Muscle layer of duodenum (tissue), 2 donors: ENCODE data around the gene CYB5RL.

Experiments
- H3K27ac ChIP-seq: one replicate; pipeline ENCODE4 v1.7.0; 2013; ENCODE audit warnings: mild to moderate bottlenecking, low read length
- H3K27me3 ChIP-seq: one replicate; pipeline ENCODE4 v1.7.0; 2013; ENCODE audit warnings: low read depth, mild to moderate bottlenecking, control low read depth, low read length
- H3K36me3 ChIP-seq, 2 donors: one replicate each; pipeline ENCODE4 v1.7.0; 2013; ENCODE audit warnings: low read length in 2 of 2, control low read depth in 1 of 2, mild to moderate bottlenecking in 1 of 2; ENCODE audit not compliant: insufficient read depth in 2 of 2, control insufficient read depth in 1 of 2
- H3K4me1 ChIP-seq, 2 donors: one replicate each; pipeline ENCODE4 v1.7.0; 2013; ENCODE audit warnings: low read length in 2 of 2, mild to moderate bottlenecking in 2 of 2, control low read depth in 1 of 2, moderate library complexity in 1 of 2; ENCODE audit not compliant: insufficient read depth in 2 of 2, control insufficient read depth in 1 of 2
- H3K4me3 ChIP-seq, 2 donors: one replicate each; pipeline ENCODE4 v1.7.0; 2013; ENCODE audit warnings: low read length in 2 of 2, low read depth in 1 of 2, mild to moderate bottlenecking in 1 of 2
- H3K9me3 ChIP-seq, 2 donors: one replicate each; pipeline ENCODE4 v1.7.0; 2013; ENCODE audit warnings: low read length in 2 of 2, control low read depth in 1 of 2, mild to moderate bottlenecking in 1 of 2; ENCODE audit not compliant: control insufficient read depth in 1 of 2
- donor health status: healthy.

The CYB5RL gene

DNA sequence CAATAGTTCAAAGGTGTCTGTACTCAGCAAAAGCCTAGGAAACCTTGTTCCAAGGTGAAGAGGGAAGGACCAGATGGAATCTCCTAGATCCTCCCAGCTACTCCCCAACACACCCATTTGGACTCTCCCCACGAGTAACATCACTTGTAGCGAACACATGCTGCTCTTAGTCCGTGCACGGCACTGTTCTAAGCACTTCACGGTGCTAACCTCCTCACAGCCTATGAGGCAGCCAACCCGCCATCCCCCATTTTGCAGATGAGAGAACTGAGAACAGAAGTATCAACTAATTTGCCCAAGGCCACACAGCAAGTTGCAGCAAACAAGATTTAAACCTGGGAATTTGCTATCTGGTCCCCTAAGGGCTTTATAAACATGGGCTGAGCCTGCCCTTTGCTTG lies 24.4 kb upstream of the CYB5RL start:
- H3K27me3 ChIP-seq, result no peaks in the 10 kb centered on the region
- H3K4me1 ChIP-seq, result peaks cover 0 to 20% of the 10 kb centered on the region in 2 donors
- H3K36me3 ChIP-seq, result peaks cover 0 to 3% of the 10 kb centered on the region in 2 donors
- H3K4me3 ChIP-seq, result no peak overlapping the region
- no peaks in the 10 kb centered on the region for H3K9me3 ChIP-seq
- no peak overlapping the region for H3K27ac ChIP-seq

DNA sequence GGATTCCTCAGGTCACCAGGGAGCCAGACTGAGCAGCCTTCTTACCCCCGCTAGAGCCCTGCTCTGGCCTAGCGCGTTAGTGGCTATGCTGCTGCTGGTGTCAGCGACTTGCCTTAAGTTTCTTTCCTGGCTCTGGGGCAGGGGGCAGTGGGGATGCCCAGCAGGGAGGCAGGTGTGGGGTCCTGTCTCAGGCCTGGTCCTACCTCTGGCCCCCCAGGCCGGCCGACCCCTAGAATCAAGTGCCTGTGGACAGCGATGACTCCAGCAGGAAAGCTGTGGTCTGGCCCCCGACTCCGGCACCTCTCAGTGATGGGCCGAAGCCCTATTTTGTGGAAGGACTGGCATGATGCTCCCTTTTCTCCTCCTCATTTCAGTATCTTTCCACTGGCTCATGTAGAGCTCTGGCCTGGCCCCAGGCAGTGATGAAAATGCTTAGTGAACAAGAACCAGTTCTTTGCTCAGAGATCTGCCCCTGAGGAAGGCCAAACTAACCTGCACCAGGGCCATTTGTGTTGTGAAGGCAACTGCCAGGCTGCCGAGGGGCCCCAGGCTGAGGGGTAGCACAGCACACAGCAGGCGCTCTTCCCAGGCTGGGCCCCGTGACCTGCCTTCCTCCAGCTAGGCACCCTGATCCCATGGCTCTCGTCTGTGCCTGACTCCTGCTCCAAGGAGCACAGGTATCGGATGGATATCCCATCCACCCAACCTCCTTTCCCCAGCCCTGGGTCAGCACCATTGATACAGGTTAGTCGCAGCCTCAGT lies 23.8 kb upstream of the CYB5RL start:
- H3K36me3 ChIP-seq, result peaks cover under 1 to 3% of the 10 kb centered on the region in 2 donors
- H3K9me3 ChIP-seq, result no peaks in the 10 kb centered on the region
- peaks cover 0 to 20% of the 10 kb centered on the region in 2 donors for H3K4me1 ChIP-seq
- no peak overlapping the region for H3K27ac ChIP-seq
- no peak overlapping the region for H3K4me3 ChIP-seq
- H3K27me3 ChIP-seq, result no peaks in the 10 kb centered on the region

DNA sequence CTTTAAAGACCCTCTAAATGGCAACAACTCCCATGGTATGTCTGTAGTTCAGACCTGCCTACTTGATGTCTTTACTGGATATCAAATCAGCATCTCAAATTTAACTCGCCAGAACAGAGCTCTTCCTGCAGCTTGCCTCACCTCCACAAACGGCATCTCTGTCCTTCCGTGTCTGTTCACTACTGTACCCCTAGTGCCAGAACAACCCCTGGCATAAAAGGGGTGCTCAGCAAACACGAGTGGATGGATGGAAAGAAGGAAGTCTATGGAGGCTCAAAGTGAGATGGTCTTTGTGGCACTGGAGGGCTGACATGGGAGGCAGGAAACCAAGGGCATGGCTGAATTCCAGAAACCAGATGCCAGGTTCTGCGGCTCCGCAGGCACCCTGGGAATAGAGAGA lies 22.9 kb upstream of the CYB5RL start:
- H3K36me3 ChIP-seq, result peaks cover 4 to 10% of the 10 kb centered on the region in 2 donors
- H3K9me3 ChIP-seq, result no peaks in the 10 kb centered on the region
- H3K27ac ChIP-seq, result no peak overlapping the region
- peaks cover 0 to 22% of the 10 kb centered on the region in 2 donors for H3K4me1 ChIP-seq
- H3K27me3 ChIP-seq, result no peaks in the 10 kb centered on the region
- H3K4me3 ChIP-seq, result no peak overlapping the region

DNA sequence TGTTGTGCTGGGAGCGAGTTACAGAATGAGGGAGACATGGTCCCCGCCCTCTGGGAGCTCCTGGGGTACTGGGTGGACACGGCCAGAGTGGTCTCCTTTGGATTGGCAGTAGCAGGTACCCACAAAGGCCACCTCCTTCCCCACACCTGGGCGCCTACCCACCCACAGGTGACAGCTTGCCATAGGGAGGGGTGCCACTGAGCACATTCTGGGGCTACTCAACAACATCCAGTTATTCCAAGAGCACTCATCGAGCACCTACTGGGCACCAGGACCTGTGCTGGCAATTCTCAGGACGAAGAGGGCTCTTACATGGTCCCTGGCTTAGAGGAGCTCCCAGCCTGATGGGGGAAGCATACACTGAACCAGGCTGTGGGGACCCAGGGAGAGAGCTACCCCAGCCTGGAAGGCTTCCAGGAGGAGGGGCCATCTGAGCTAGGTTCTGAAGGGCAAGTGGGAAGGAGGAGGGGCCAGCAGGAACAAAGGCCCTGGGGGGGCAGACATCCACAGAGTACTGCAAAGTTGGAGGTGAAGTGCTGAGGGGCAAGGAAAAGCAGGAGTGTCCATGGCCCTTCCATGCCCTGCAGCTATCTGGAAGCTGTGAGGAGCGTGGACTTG lies 22.1 kb upstream of the CYB5RL start:
- Histone ChIP-seq H3K27ac (no peak overlapping the region), H3K4me3 (no peak overlapping the region), H3K36me3 (peaks cover 10 to 17% of the 10 kb centered on the region in 2 donors), H3K9me3 (no peaks in the 10 kb centered on the region), H3K27me3 (no peaks in the 10 kb centered on the region), H3K4me1 (peaks cover 0 to 22% of the 10 kb centered on the region in 2 donors)

DNA sequence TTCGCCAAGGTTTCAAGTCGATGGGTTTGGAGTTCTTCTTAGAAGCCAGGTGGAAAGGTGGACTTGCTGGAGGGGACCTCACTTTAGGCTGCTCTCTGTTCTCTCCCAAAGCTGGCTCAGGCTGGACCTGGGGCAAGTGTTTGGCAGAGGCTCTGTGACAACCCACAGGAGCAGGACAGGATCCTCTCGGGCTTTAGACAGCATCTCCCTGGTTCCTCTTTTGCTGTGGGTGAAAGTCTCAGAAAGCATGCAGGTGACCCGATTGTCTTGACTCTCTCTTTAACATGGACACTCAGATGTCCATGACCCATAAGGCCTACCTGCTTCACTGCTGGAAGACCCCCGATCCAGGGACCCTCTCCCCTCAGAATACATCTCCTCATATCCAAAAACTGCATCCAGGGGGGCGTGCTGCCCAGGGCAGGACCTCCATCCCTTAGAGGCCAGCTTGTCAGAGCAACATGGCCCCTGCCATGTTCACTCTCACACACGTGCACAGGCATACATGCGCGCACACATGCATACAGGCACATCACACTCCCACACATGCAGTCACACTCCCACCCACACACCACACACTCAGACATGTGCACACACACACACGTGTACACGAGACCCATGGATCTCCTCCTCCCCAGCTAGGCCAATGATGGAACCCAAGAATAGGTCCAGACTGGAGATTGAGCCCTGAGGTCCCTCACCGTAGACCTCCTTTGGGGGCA lies 21.4 kb upstream of the CYB5RL start:
- H3K36me3 ChIP-seq, result peaks cover 16 to 24% of the 10 kb centered on the region in 2 donors
- no peaks in the 10 kb centered on the region for H3K27me3 ChIP-seq
- H3K4me1 ChIP-seq, result peaks cover 0 to 22% of the 10 kb centered on the region in 2 donors
- no peaks in the 10 kb centered on the region for H3K9me3 ChIP-seq
- H3K27ac ChIP-seq, result peak overlapping the region; percentile 54
- no peak overlapping the region for H3K4me3 ChIP-seq

DNA sequence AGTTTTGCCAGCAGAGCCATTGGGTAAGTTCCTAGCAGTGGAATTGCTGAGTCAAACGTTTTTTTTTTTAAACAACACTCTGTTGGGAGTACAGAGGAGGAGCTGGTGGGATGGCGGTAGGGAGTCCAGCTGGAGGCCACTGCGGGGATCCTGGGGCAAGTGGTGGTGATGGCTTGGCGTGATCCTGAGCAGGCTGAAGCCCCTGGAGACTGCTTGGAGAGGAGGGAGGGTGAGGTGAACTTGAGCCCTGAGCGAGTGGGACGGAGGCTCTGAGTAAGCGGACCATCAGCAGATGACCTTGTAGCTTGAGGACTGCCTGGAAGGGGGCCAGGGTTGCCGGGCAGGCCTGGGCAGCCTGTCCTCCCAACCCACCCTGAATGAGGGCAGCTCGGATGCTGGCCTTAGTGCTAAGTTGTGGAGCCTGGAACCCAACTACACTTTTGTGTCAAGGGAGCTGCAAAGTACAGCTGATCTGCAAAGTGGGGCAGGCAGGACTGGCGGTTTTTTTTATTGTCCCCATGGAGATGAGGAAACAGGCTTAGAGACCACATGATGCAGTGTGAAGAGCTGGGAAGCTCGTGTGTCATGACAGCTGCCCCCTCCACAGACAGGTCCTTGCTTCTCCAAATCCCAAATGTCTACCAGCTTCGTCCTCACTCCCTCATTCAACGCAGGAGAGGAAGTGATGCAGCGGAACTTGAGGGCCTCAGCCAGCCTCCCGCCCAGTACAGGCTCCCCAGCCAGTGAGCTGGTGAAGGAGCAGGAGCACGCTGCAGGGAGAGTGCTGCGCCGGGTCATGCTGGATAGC lies 20.4 kb upstream of the CYB5RL start:
- H3K4me1 ChIP-seq, result peaks cover 0 to 22% of the 10 kb centered on the region in 2 donors
- no peak overlapping the region for H3K4me3 ChIP-seq
- no peaks in the 10 kb centered on the region for H3K27me3 ChIP-seq
- no peaks in the 10 kb centered on the region for H3K9me3 ChIP-seq
- peaks cover 27 to 34% of the 10 kb centered on the region in 2 donors for H3K36me3 ChIP-seq
- peak overlapping the region; percentile 18 for H3K27ac ChIP-seq

DNA sequence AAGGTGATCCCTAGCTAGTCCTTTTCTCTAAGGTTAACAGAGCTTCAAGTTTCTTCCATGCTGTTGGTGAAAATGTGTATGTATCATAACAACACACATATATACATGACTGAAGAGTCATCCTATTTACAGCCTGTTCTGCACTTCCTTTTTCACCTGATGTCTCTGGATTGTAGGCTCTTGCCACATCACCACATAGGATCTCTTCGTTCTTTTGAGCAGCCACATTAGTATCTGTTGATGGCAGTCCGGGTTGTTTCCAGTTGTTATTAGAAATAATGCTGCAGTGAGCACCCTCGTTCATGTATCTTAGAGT lies 19.8 kb upstream of the CYB5RL start:
- H3K27me3 ChIP-seq, result no peaks in the 10 kb centered on the region
- H3K4me3 ChIP-seq, result no peak overlapping the region
- peaks cover 0 to 22% of the 10 kb centered on the region in 2 donors for H3K4me1 ChIP-seq
- H3K36me3 ChIP-seq, result peaks cover 32 to 40% of the 10 kb centered on the region in 2 donors
- H3K27ac ChIP-seq, result peak overlapping the region; percentile 18
- H3K9me3 ChIP-seq, result no peaks in the 10 kb centered on the region

DNA sequence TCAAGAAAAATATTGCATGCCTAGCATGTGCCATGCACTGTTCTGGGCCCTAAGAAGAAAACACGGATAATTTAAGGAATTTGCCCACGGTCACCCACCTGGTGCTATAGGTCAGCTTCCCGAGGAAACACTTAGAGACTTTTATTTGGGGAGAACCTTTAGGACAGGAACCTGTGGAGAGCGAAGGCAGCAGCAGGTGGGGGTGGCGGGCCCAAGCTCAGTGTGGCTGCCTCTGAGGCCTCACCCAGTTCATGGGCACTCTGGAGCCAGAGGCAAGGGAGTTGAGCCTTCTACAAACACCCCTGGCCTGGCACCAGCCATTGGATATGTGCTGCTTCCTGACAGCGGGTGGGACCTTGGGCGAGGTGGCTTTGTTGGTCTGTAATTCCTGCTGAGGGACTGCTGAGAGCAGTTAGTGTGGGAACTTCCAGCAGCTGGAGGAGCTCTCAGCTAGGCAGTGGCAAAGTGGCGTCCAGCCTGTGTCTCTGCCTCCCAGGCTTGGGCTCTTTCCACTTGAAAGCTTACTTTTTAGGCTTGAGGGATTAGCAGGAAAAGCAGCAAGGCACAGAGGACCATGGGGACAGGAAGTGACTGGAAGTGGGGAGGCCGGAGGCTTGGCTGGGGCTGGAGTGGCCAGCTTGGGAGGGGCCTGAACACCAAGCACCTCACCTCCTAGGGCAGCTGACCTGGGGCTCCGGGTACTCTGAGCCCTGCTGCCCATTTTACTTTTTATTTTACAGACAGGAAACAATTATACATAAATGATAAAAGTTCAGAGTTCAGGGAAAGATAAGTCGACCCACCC lies 19.3 kb upstream of the CYB5RL start:
- peaks cover 38 to 45% of the 10 kb centered on the region in 2 donors for H3K36me3 ChIP-seq
- no peaks in the 10 kb centered on the region for H3K27me3 ChIP-seq
- no peaks in the 10 kb centered on the region for H3K9me3 ChIP-seq
- H3K27ac ChIP-seq, result peak overlapping the region; percentile 18
- peaks cover 0 to 22% of the 10 kb centered on the region in 2 donors for H3K4me1 ChIP-seq
- no peak overlapping the region for H3K4me3 ChIP-seq

DNA sequence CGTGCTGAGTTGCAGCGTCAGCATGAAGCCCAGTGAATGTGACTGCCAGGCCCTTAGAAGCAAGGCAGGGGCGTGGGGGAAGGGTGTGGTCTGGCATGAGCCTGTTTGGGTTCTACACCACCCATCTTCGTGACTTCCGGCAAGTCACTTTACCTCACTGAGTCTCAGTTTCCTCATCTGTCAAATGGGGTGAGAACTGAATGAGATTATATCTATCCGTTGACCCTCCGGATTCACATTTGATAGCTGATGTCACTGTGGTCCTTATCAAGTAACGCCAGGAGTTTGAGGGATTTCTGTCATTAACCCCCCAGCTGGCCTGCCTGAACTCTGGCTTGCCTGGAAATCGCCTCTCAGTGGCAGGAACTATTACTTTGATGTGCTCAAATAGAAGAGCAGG lies 15.7 kb upstream of the CYB5RL start:
- H3K4me1 ChIP-seq, result peaks cover 0 to 22% of the 10 kb centered on the region in 2 donors
- peaks cover 72 to 74% of the 10 kb centered on the region in 2 donors for H3K36me3 ChIP-seq
- no peak overlapping the region for H3K4me3 ChIP-seq
- H3K27me3 ChIP-seq, result no peaks in the 10 kb centered on the region
- no peaks in the 10 kb centered on the region for H3K9me3 ChIP-seq
- H3K27ac ChIP-seq, result no peak overlapping the region

DNA sequence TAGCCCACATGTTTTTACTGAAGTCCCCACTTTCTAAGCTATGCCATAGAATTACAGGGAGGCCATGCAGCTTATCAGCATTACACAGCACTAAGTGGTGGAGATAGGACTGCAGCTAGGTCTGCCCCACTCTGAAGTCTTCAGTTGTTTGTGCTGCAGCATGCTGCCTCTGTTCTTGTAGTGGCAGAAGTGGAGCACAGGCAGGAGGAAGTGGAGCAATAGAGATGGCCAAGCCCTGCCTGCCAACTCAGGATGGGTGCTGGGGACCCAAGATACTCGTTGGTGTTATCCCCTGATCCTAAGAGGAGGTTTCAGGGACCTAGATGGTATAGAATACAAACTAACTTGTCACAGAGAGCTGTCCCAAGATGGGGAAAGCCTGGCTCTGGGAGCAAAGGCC lies 13.0 kb upstream of the CYB5RL start:
- no peak overlapping the region for H3K27ac ChIP-seq
- no peak overlapping the region for H3K4me3 ChIP-seq
- H3K36me3 ChIP-seq, result peaks cover 79 to 97% of the 10 kb centered on the region in 2 donors
- no peaks in the 10 kb centered on the region for H3K4me1 ChIP-seq
- no peaks in the 10 kb centered on the region for H3K9me3 ChIP-seq
- H3K27me3 ChIP-seq, result no peaks in the 10 kb centered on the region
